ENCODE results near the gene CAPN6.

Gene CAPN6

DNA sequence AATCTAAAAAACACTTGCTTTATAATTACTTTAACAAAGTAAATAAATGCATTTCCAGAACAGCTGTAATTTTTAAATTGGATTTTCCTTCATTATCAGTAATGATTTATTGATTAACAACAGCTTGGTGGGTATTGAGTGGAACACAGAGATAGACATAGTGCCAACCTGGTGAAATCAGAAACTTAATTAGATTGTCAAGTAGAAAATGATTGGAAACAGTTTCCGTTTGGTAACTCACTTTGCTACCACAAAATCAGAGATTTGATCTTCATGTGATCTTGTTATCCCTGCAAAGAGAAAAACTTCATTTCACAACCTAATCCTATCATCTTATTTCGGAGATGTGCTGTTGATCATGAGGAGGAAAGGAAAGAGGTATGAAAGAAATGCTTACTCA is 70.8 kb downstream of the CAPN6 start:
- no peak for DNase-seq
